Lower leg skin (tissue), 4 donors: ENCODE results near the gene CD84. TPM values are rescaled to one million over a fixed set of nuclear protein-coding genes. Genes with fewer than 3 reads are reported as not detected.

ENCODE experiments used
- DNase-seq, 2 donors: peaks; one replicate each; pipeline ENCODE4 v3.0.0-alpha.2; 2019; ENCODE audit warnings: low spot score in 2 of 2
- H3K4me3 ChIP-seq: fragments of 200-600 bp; sonication (generic); 2 replicates; pipeline ENCODE4 v1.5.1; 2017; ENCODE audit warnings: mild to moderate bottlenecking, low read depth; ENCODE audit not compliant: poor library complexity, severe bottlenecking
- POLR2A ChIP-seq, 2 donors: fragments of 450-650 bp; IDR thresholded peaks; one replicate each; pipeline ENCODE4 v1.6.1; 2016 to 2017; ENCODE audit warnings: antibody characterized with exemption in 2 of 2, mild to moderate bottlenecking in 1 of 2, moderate library complexity in 1 of 2
- WGBS, 2 donors: methylation state at CpG; one replicate each; pipeline ENCODE4 v1.1.5; 2018; 5-methylcytosine and 5-hydroxymethylcytosine counted together
- intact Hi-C: fragments of 100-400 bp; cut with DNase I; formaldehyde crosslinking; loops from one replicate; pipeline ENCODE4 v1.15.0; 2023; ENCODE audit warnings: low total_unique reads
- total RNA-seq, 4 donors: library from RNA; depleted of rRNA; stranded (reverse); fragments of >200 nt; gene quantifications; one replicate each; pipeline ENCODE4 v1.1.0, GENCODE V29; 2016
- TF ChIP-seq, protein P1 (sequence below), 3 donors: fragments of 450-650 bp; IDR thresholded peaks; one replicate each; pipeline ENCODE4 v1.5.1; 2016; ENCODE audit warnings: antibody characterized with exemption in 3 of 3, mild to moderate bottlenecking in 3 of 3, moderate library complexity in 2 of 3

Gene CD84
- total RNA-seq, 4 donors from 2014 or later, result 1.7 to 3.9 (median 2.0) TPM

GRCh38 chr1:160620942-160621632, 41.8 kb upstream of the CD84 start:
- TF ChIP-seq, protein P1, sequence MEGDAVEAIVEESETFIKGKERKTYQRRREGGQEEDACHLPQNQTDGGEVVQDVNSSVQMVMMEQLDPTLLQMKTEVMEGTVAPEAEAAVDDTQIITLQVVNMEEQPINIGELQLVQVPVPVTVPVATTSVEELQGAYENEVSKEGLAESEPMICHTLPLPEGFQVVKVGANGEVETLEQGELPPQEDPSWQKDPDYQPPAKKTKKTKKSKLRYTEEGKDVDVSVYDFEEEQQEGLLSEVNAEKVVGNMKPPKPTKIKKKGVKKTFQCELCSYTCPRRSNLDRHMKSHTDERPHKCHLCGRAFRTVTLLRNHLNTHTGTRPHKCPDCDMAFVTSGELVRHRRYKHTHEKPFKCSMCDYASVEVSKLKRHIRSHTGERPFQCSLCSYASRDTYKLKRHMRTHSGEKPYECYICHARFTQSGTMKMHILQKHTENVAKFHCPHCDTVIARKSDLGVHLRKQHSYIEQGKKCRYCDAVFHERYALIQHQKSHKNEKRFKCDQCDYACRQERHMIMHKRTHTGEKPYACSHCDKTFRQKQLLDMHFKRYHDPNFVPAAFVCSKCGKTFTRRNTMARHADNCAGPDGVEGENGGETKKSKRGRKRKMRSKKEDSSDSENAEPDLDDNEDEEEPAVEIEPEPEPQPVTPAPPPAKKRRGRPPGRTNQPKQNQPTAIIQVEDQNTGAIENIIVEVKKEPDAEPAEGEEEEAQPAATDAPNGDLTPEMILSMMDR (IDR thresholded peaks at IDR 0.05), result no peak
- no peak for TF ChIP-seq POLR2A (IDR thresholded peaks at IDR 0.05)
- intact Hi-C loops, result no loop called here
- no peak for DNase-seq
- no peak overlapping the region for H3K4me3 ChIP-seq
- 84% methylated on average over 5 of the region's 5 CpGs for WGBS, 2 donors

- no peak for DNase-seq
- no peak overlapping the region for H3K4me3 ChIP-seq
- 85 to 89% methylated on average over 4 of the region's 4 CpGs for WGBS, 2 donors
- no peak for TF ChIP-seq POLR2A (IDR thresholded peaks at IDR 0.05)
- TF ChIP-seq, protein P1 (IDR thresholded peaks at IDR 0.05), result no peak
- intact Hi-C loops, result no loop called here
These were observed 40.5 kb upstream of the CD84 start for GRCh38 chr1:160619742-160620277.

GRCh38 chr1:160618763-160619274, 39.5 kb upstream of the CD84 start:
- no peak overlapping the region for H3K4me3 ChIP-seq
- TF ChIP-seq, protein P1 (IDR thresholded peaks at IDR 0.05), result no peak
- TF ChIP-seq POLR2A (IDR thresholded peaks at IDR 0.05), result no peak
- no peak for DNase-seq
- intact Hi-C loops, result no loop called here
- WGBS, 2 donors, result 87 to 89% methylated on average over 3 of the region's 3 CpGs

GRCh38 chr1:160618327-160618726, 39.0 kb upstream of the CD84 start:
- no peak for TF ChIP-seq POLR2A (IDR thresholded peaks at IDR 0.05)
- TF ChIP-seq, protein P1 (IDR thresholded peaks at IDR 0.05), result no peak
- H3K4me3 ChIP-seq, result no peak overlapping the region
- WGBS, 2 donors, result 71 to 76% methylated on average over 1 of the region's 1 CpG
- no peak for DNase-seq
- intact Hi-C loops, result no loop called here

DNA sequence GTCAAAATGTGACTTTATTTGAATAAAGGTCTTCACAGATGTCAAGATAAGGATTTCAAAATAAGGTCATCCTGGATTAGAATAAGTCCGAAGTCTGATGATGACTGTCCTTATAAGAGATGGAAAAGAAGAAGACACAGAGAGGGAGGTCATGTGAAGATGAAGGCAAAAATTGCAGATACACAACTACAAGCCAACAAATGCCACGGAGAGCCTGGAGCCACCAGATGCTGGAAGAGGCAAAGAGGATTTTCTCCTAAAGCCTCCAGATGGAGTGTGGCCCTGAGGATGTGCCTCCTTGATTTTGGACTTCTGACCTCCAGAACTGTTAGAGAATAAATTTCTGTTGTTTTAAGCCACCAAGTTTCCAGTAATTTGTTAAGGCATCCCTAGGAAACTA, 36.4 kb upstream of the CD84 start:
- DNase-seq, result no peak
- WGBS, 2 donors, result 79 to 83% methylated on average over 2 of the region's 2 CpGs
- no peak overlapping the region for H3K4me3 ChIP-seq
- TF ChIP-seq, protein P1 (IDR thresholded peaks at IDR 0.05), result no peak
- TF ChIP-seq POLR2A (IDR thresholded peaks at IDR 0.05), result no peak
- intact Hi-C loops, result no loop called here
